Liver (tissue), 9 donors: ENCODE data around the gene IL32. TPM values are rescaled to one million over a fixed set of nuclear protein-coding genes. Genes with fewer than 3 reads are reported as not detected.

ENCODE experiments used
- DNase-seq: peaks from one replicate; pipeline ENCODE4 v3.0.0-alpha.2; 2017; ENCODE audit warnings: low spot score
- H3K27ac ChIP-seq, 2 donors: one replicate each; pipeline ENCODE4 v1.7.0; 2013; ENCODE audit warnings: inconsistent platforms in 2 of 2, low read length in 2 of 2, control low read depth in 1 of 2, low read depth in 1 of 2, mild to moderate bottlenecking in 1 of 2
- H3K27me3 ChIP-seq, 4 donors: one replicate each; pipeline versions ENCODE4 v1.6.1 to v1.7.0; 2013; ENCODE audit warnings: low read length in 3 of 4, inconsistent platforms in 1 of 4, mild to moderate bottlenecking in 1 of 4, moderate library complexity in 1 of 4; ENCODE audit not compliant: control insufficient read depth in 4 of 4, insufficient read depth in 4 of 4
- H3K36me3 ChIP-seq, 4 donors: one replicate each; pipeline versions ENCODE4 v1.6.1 to v1.7.0; 2013; ENCODE audit warnings: low read length in 3 of 4, mild to moderate bottlenecking in 3 of 4, low read depth in 1 of 4, moderate library complexity in 1 of 4; ENCODE audit not compliant: control insufficient read depth in 4 of 4, insufficient read depth in 3 of 4
- H3K4me1 ChIP-seq, 4 donors: one replicate each; pipeline versions ENCODE4 v1.6.1 to v1.7.0; 2013; ENCODE audit warnings: low read length in 3 of 4, mild to moderate bottlenecking in 3 of 4, moderate library complexity in 1 of 4; ENCODE audit not compliant: control insufficient read depth in 4 of 4, insufficient read depth in 4 of 4
- H3K4me3 ChIP-seq, 3 donors: one replicate each; pipeline versions ENCODE4 v1.6.1 to v1.7.0; 2013; ENCODE audit warnings: low read length in 3 of 3, control low read depth in 1 of 3, low read depth in 1 of 3, mild to moderate bottlenecking in 1 of 3
- H3K9ac ChIP-seq, 2 donors: one replicate each; pipeline ENCODE4 v1.7.0; 2013; ENCODE audit warnings: low read length in 2 of 2, mild to moderate bottlenecking in 2 of 2, moderate library complexity in 2 of 2, control low read depth in 1 of 2, low read depth in 1 of 2
- H3K9me3 ChIP-seq, 4 donors: one replicate each; pipeline versions ENCODE4 v1.6.1 to v1.7.0; 2013; ENCODE audit warnings: low read length in 3 of 4; ENCODE audit not compliant: control insufficient read depth in 4 of 4
- CTCF ChIP-seq: fragments of 150-350 bp; IDR thresholded peaks from 2 replicates; pipeline ENCODE4 v1.5.1; 2017; ENCODE audit warnings: improper control_type of control experiment, low read depth, low read length; ENCODE audit not compliant: missing input control
- EGR1 ChIP-seq, 2 donors: IDR thresholded peaks; 2 replicates each; pipeline ENCODE4 v1.6.1; 2016 to 2018; ENCODE audit warnings: antibody characterized with exemption in 2 of 2, low read depth in 2 of 2
- FOXA1 ChIP-seq: IDR thresholded peaks from 2 replicates; pipeline ENCODE4 v1.6.1; 2016; ENCODE audit warnings: antibody characterized with exemption
- FOXA2 ChIP-seq: IDR thresholded peaks from 2 replicates; pipeline ENCODE4 v1.6.1; 2016; ENCODE audit warnings: antibody characterized with exemption
- GABPA ChIP-seq, 2 donors: IDR thresholded peaks in 1 of 2; conservative IDR thresholded peaks in 1 of 2; 2 replicates each; pipeline ENCODE4 v1.6.1; 2016; ENCODE audit warnings: antibody characterized with exemption in 2 of 2, mild to moderate bottlenecking in 1 of 2, moderate library complexity in 1 of 2
- HNF4G ChIP-seq: IDR thresholded peaks from 2 replicates; pipeline ENCODE4 v1.6.1; 2016; ENCODE audit warnings: antibody characterized with exemption
- JUND ChIP-seq, 2 donors: IDR thresholded peaks; 2 replicates each; pipeline ENCODE4 v1.6.1; 2016; ENCODE audit warnings: antibody characterized with exemption in 2 of 2
- MAX ChIP-seq: IDR thresholded peaks from 2 replicates; pipeline ENCODE4 v1.6.1; 2016; ENCODE audit warnings: antibody characterized with exemption
- NR2F2 ChIP-seq: IDR thresholded peaks from 2 replicates; pipeline ENCODE4 v1.6.1; 2016; ENCODE audit warnings: antibody characterized with exemption
- RAD21 ChIP-seq, 2 donors: IDR thresholded peaks; 2 replicates each; pipeline ENCODE4 v1.6.1; 2016; ENCODE audit warnings: antibody characterized with exemption in 2 of 2, mild to moderate bottlenecking in 2 of 2
- RXRA ChIP-seq, 2 donors: IDR thresholded peaks; 2 replicates each; pipeline ENCODE4 v1.6.1; 2017 to 2018; ENCODE audit warnings: antibody characterized with exemption in 2 of 2, mild to moderate bottlenecking in 1 of 2
- SP1 ChIP-seq: IDR thresholded peaks from 2 replicates; pipeline ENCODE4 v1.6.1; 2018; ENCODE audit warnings: antibody characterized with exemption, mild to moderate bottlenecking
- TAF1 ChIP-seq: conservative IDR thresholded peaks from 2 replicates; pipeline ENCODE4 v1.6.1; 2016; ENCODE audit warnings: antibody characterized with exemption, mild to moderate bottlenecking
- YY1 ChIP-seq: IDR thresholded peaks from 2 replicates; pipeline ENCODE4 v1.6.1; 2016; ENCODE audit warnings: antibody characterized with exemption, mild to moderate bottlenecking
- WGBS: extraction: QIAGEN DNeasy Blood & Tissue Kit; methylation state at CpG from one replicate; pipeline ENCODE4 v1.1.7; 2013; 5-methylcytosine and 5-hydroxymethylcytosine counted together
- polyA plus RNA-seq, 2 donors: library from polyadenylated mRNA; stranded (reverse) in 1 of 2; unstranded in 1 of 2; fragments of 200-250 nt in 1 of 2; fragments of >200 nt in 1 of 2; fragmentation: Nextera tagmentation in 1 of 2; extraction: Ambion mirVana in 1 of 2; gene quantifications; one replicate each; pipeline versions ENCODE4 v1.2.1 to v1.2.3, GENCODE V29; 2013 to 2015
- total RNA-seq, 2 donors: library from RNA; depleted of rRNA; stranded (reverse); fragments of >200 nt; gene quantifications; one replicate each; pipeline ENCODE4 v1.2.3, GENCODE V29; 2014
- TF ChIP-seq, protein P1 (sequence below): IDR thresholded peaks from 2 replicates; pipeline ENCODE4 v1.6.1; 2016; ENCODE audit warnings: antibody characterized with exemption
- TF ChIP-seq, protein P2 (sequence below): IDR thresholded peaks from 2 replicates; pipeline ENCODE4 v1.6.1; 2016; ENCODE audit warnings: antibody characterized with exemption
- TF ChIP-seq, protein P3 (sequence below): IDR thresholded peaks from 2 replicates; pipeline ENCODE4 v1.6.1; 2016; ENCODE audit warnings: antibody characterized with exemption, mild to moderate bottlenecking
- donor health status: healthy.
- donor health status: healthy.
- donor health status: healthy.
- donor health status: healthy.
- donor health status: healthy.

The IL32 gene
- total and polyA plus RNA-seq, 4 donors: 8.6 to 328 (median 196) TPM

- Histone ChIP-seq H3K4me3 (no peak overlapping the region), H3K27me3 (no peaks in the 10 kb centered on the region), H3K27ac (no peak overlapping the region), H3K9ac (no peak overlapping the region), H3K4me1 (peaks cover 0 to 10% (median 0%) of the 10 kb centered on the region in 4 donors), H3K9me3 (no peaks in the 10 kb centered on the region), H3K36me3 (no peaks in the 10 kb centered on the region)
- WGBS: 83% methylated on average over 7 of the region's 7 CpGs
- no peak for TF ChIP-seq TAF1
- no peak for TF ChIP-seq GABPA (IDR thresholded peaks at IDR 0.05 in 1 of 2, conservative IDR thresholded peaks at IDR 0.05 in 1 of 2)
- TF ChIP-seq, protein P1, sequence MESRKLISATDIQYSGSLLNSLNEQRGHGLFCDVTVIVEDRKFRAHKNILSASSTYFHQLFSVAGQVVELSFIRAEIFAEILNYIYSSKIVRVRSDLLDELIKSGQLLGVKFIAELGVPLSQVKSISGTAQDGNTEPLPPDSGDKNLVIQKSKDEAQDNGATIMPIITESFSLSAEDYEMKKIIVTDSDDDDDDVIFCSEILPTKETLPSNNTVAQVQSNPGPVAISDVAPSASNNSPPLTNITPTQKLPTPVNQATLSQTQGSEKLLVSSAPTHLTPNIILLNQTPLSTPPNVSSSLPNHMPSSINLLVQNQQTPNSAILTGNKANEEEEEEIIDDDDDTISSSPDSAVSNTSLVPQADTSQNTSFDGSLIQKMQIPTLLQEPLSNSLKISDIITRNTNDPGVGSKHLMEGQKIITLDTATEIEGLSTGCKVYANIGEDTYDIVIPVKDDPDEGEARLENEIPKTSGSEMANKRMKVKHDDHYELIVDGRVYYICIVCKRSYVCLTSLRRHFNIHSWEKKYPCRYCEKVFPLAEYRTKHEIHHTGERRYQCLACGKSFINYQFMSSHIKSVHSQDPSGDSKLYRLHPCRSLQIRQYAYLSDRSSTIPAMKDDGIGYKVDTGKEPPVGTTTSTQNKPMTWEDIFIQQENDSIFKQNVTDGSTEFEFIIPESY: no peak
- TF ChIP-seq NR2F2: no peak
- TF ChIP-seq, protein P2, sequence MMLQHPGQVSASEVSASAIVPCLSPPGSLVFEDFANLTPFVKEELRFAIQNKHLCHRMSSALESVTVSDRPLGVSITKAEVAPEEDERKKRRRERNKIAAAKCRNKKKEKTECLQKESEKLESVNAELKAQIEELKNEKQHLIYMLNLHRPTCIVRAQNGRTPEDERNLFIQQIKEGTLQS: no peak
- TF ChIP-seq MAX: no peak
- no peak for TF ChIP-seq HNF4G
- TF ChIP-seq CTCF: no peak
- TF ChIP-seq, protein P3, sequence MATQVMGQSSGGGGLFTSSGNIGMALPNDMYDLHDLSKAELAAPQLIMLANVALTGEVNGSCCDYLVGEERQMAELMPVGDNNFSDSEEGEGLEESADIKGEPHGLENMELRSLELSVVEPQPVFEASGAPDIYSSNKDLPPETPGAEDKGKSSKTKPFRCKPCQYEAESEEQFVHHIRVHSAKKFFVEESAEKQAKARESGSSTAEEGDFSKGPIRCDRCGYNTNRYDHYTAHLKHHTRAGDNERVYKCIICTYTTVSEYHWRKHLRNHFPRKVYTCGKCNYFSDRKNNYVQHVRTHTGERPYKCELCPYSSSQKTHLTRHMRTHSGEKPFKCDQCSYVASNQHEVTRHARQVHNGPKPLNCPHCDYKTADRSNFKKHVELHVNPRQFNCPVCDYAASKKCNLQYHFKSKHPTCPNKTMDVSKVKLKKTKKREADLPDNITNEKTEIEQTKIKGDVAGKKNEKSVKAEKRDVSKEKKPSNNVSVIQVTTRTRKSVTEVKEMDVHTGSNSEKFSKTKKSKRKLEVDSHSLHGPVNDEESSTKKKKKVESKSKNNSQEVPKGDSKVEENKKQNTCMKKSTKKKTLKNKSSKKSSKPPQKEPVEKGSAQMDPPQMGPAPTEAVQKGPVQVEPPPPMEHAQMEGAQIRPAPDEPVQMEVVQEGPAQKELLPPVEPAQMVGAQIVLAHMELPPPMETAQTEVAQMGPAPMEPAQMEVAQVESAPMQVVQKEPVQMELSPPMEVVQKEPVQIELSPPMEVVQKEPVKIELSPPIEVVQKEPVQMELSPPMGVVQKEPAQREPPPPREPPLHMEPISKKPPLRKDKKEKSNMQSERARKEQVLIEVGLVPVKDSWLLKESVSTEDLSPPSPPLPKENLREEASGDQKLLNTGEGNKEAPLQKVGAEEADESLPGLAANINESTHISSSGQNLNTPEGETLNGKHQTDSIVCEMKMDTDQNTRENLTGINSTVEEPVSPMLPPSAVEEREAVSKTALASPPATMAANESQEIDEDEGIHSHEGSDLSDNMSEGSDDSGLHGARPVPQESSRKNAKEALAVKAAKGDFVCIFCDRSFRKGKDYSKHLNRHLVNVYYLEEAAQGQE: no peak
- no peak for TF ChIP-seq RAD21 (IDR thresholded peaks at IDR 0.05)
- no peak for TF ChIP-seq JUND (IDR thresholded peaks at IDR 0.05)
- no peak for TF ChIP-seq EGR1 (IDR thresholded peaks at IDR 0.05; ENCODE audit: low read depth in 2 of 2)
- TF ChIP-seq YY1: no peak
- no peak for TF ChIP-seq RXRA (IDR thresholded peaks at IDR 0.05)
- TF ChIP-seq SP1: no peak
- no peak for TF ChIP-seq FOXA2
- TF ChIP-seq FOXA1: no peak
- DNase-seq: no peak
Measured at GRCh38 chr16:3084969-3085670, 19.7 kb downstream of the IL32 start.
